MCF 10A (cell line): ENCODE results near the gene DOCK9. TPM values are rescaled to one million over a fixed set of nuclear protein-coding genes. Genes with fewer than 3 reads are reported as not detected.
"Not testable (repeated sequence)": the region's sequence is repeated elsewhere in the genome, so short reads cannot be mapped to it uniquely, and the experiment has no call there.

Source experiments
- BruUV-seq: library from RNA; stranded (reverse); fragments of 400-500 nt; replicated peaks from 2 replicates; lab custom pipeline; 2021; lab: Mats Ljungman, UMichigan
- CTCF ChIA-PET: fragments of 300-600 bp; sonication (Branson Sonifier 250); formaldehyde crosslinking; extraction: SDS; loops from one replicate; lab custom pipeline; 2021; ENCODE audit warnings: antibody characterized with exemption, inconsistent platforms; lab: Yijun Ruan, JAX
- POLR2A ChIA-PET: fragments of 300-600, 350-650 bp; sonication (Branson Sonifier 250); formaldehyde crosslinking; extraction: SDS; loops from one replicate; lab custom pipeline; 2020; ENCODE audit warnings: antibody characterized with exemption, inconsistent platforms; lab: Yijun Ruan, JAX
- DNase-seq: peaks from one replicate; pipeline ENCODE4 v3.0.0-alpha.2; 2018; ENCODE audit not compliant: unreplicated experiment
- H3K27ac Mint-ChIP-seq: one replicate; pipeline ENCODE4 v1.8.0; 2022; ENCODE audit warnings: mild to moderate bottlenecking, low read depth, mixed read lengths; ENCODE audit not compliant: unreplicated experiment
- H3K27me3 Mint-ChIP-seq: one replicate; pipeline ENCODE4 v1.8.0; 2022; ENCODE audit warnings: mixed read lengths; ENCODE audit not compliant: insufficient read depth, unreplicated experiment
- H3K36me3 Mint-ChIP-seq: one replicate; pipeline ENCODE4 v1.8.0; 2022; ENCODE audit warnings: mild to moderate bottlenecking, moderate library complexity, mixed read lengths; ENCODE audit not compliant: insufficient read depth, unreplicated experiment
- H3K4me1 Mint-ChIP-seq: one replicate; pipeline ENCODE4 v1.8.0; 2022; ENCODE audit warnings: mixed read lengths; ENCODE audit not compliant: insufficient read depth, unreplicated experiment
- H3K4me3 Mint-ChIP-seq: one replicate; pipeline ENCODE4 v1.8.0; 2022; ENCODE audit warnings: mild to moderate bottlenecking, moderate library complexity, mixed read lengths; ENCODE audit not compliant: unreplicated experiment
- H3K9me3 Mint-ChIP-seq: one replicate; pipeline ENCODE4 v1.8.0; 2022; ENCODE audit warnings: mixed read lengths; ENCODE audit not compliant: unreplicated experiment
- intact Hi-C: fragments of 100-400 bp; cut with micrococcal nuclease; formaldehyde crosslinking; loops from 2 replicates; pipeline ENCODE4 v1.14.1; 2022
- total RNA-seq: library from RNA; stranded (reverse); gene quantifications from 2 replicates; pipeline ENCODE4 v1.2.3, GENCODE V29; 2022
- TF ChIP-seq, protein P1 (sequence below): fragments of 200-600 bp; IDR thresholded peaks from one replicate; pipeline ENCODE4 v1.8.0; 2022; ENCODE audit warnings: antibody characterized with exemption, mild to moderate bottlenecking; ENCODE audit not compliant: unreplicated experiment

The DOCK9 gene
- total RNA-seq, 1 experiment from 2014 or later: 77.0 TPM

DNA sequence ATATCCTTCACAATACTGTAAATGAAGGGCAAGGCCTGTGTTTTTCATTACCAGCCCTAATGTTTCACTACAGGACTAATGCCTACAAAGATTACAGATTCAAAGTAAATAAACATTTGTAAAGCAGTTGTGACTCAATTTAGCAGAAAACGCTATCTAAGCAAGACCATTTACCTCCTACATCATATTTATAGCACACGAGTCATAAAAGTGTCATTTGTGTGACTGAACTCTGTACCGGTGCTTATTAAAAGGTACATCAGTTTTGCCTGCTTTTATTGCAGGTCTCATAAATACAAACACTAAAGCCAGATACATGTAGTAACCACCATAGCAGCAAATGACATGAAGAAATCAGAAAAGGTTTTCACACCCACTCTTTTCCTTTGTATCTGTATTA lies 163.9 kb downstream of the DOCK9 start:
- Mint-ChIP-seq H3K9me3 (no peaks in the 10 kb centered on the region), H3K4me1 (no peaks in the 10 kb centered on the region), H3K27ac (no peak overlapping the region), H3K4me3 (no peak overlapping the region), H3K27me3 (no peaks in the 10 kb centered on the region), H3K36me3 (peaks cover 12% of the 10 kb centered on the region)
- no TSS peak for BruUV-seq
- ChIA-PET POLR2A (no interaction called here), CTCF (interaction anchor here (0.6 to 1.6 kb wide), 3 partner anchors 26 to 29 kb away, joined by 3 to 4 read pairs (median 3); no protein-coding TSS in a partner anchor)
- intact Hi-C loops: no loop called here
- TF ChIP-seq, protein P1, sequence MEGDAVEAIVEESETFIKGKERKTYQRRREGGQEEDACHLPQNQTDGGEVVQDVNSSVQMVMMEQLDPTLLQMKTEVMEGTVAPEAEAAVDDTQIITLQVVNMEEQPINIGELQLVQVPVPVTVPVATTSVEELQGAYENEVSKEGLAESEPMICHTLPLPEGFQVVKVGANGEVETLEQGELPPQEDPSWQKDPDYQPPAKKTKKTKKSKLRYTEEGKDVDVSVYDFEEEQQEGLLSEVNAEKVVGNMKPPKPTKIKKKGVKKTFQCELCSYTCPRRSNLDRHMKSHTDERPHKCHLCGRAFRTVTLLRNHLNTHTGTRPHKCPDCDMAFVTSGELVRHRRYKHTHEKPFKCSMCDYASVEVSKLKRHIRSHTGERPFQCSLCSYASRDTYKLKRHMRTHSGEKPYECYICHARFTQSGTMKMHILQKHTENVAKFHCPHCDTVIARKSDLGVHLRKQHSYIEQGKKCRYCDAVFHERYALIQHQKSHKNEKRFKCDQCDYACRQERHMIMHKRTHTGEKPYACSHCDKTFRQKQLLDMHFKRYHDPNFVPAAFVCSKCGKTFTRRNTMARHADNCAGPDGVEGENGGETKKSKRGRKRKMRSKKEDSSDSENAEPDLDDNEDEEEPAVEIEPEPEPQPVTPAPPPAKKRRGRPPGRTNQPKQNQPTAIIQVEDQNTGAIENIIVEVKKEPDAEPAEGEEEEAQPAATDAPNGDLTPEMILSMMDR: no peak
- no peak for DNase-seq

- CTCF ChIA-PET: interaction anchor here (0.5 to 1.1 kb wide), 3 partner anchors 7 to 366 kb away, joined by 3 read pairs; no protein-coding TSS in a partner anchor
- TSS peak; percentile 94 for BruUV-seq
Observed at GRCh38 chr13:98812186-98812790, 165.6 kb downstream of the DOCK9 start.

GRCh38 chr13:98810746-98811145 lies 167.1 kb downstream of the DOCK9 start:
- CTCF ChIA-PET: interaction anchor here (0.6 kb wide), 2 partner anchors 23 to 121 kb away, joined by 3 to 5 read pairs; no protein-coding TSS in a partner anchor
- no peak overlapping the region for H3K4me3 Mint-ChIP-seq
- no peaks in the 10 kb centered on the region for H3K4me1 Mint-ChIP-seq
- no peaks in the 10 kb centered on the region for H3K27me3 Mint-ChIP-seq
- no TSS peak for BruUV-seq
- H3K9me3 Mint-ChIP-seq: no peaks in the 10 kb centered on the region
- DNase-seq: no peak
- TF ChIP-seq, protein P1: no peak
- no peak overlapping the region for H3K27ac Mint-ChIP-seq
- peaks cover 18% of the 10 kb centered on the region for H3K36me3 Mint-ChIP-seq
- POLR2A ChIA-PET: no interaction called here
- intact Hi-C loops: no loop called here

More at GRCh38 chr13:98812186-98812790, 165.6 kb downstream of the DOCK9 start:
- H3K27me3 Mint-ChIP-seq, H3K4me3 Mint-ChIP-seq, DNase-seq, H3K4me1 Mint-ChIP-seq, POLR2A ChIA-PET, intact Hi-C loops, H3K36me3 Mint-ChIP-seq, H3K27ac Mint-ChIP-seq, H3K9me3 Mint-ChIP-seq: not testable (repeated sequence)

- ChIA-PET POLR2A (no interaction called here), CTCF (no interaction called here)
- DNase-seq: no peak
- H3K4me1 Mint-ChIP-seq: no peaks in the 10 kb centered on the region
- no peak overlapping the region for H3K4me3 Mint-ChIP-seq
- no TSS peak for BruUV-seq
- no peaks in the 10 kb centered on the region for H3K9me3 Mint-ChIP-seq
- H3K27me3 Mint-ChIP-seq: no peaks in the 10 kb centered on the region
- TF ChIP-seq, protein P1: no peak
- H3K27ac Mint-ChIP-seq: no peak overlapping the region
- peaks cover 30% of the 10 kb centered on the region for H3K36me3 Mint-ChIP-seq
- intact Hi-C loops: no loop called here
Observed at GRCh38 chr13:98809345-98809777, 168.5 kb downstream of the DOCK9 start.
